Measurements from ENCODE around the gene TFAP2A.
A peak's percentile ranks its signal among the peaks of the same experiment; 100 is the strongest.

TFAP2A gene

DNA sequence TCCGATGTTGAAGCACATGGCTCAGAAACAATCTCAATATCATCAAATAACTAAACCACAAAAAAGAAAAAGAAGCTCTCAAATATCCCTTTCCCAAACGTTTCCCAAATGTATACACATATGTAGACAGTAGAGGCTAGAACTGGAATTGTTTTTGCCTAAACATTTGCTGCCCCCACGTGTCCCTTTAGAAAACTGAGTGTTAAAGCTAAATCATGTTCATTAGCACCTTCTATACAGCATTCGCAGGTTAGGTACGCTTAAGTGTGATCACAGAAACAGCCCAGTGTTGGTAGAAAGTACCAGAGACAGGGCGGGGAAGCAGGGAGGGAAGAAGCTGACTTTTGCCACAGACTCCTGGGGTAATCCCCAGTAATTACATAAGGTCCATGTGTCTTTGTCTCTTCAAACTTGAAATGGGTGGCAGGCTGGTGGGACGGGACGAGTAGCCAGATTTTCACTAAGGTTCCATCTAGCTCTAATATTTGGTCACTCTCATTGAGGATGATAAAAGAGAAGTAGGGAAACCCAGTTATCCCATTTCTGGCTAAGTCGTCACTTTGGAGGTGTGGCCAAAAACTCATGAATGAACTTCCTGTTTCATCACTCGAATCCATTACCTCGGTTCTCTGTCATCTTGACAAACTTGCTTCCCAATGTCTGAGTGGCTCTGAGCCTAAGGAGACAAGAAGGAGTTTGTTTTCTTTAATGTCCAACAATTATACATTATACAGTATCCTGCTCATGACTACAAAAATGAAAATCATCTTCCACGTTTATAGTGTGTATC lies 15.0 kb upstream of the TFAP2A start:
- H3K36me3 ChIP-seq (ENCODE audit: insufficient read depth, low read length), result no peaks in the 10 kb centered on the region
- H4K20me1 ChIP-seq (ENCODE audit: insufficient read depth, low read length, poor library complexity, severe bottlenecking), result no peaks in the 10 kb centered on the region
- H3K4me2 ChIP-seq (ENCODE audit: low read depth, low read length, poor library complexity, severe bottlenecking), result no peak overlapping the region
- no peak overlapping the region for H3K4me3 ChIP-seq (ENCODE audit: low read length, poor library complexity, severe bottlenecking)
- peaks cover 6% of the 10 kb centered on the region for H3K4me1 ChIP-seq (ENCODE audit: insufficient read depth, low read length, poor library complexity, severe bottlenecking)
- TF ChIP-seq EZH2phosphoT487 (IDR thresholded peaks at IDR 0.05; ENCODE audit: borderline replicate concordance), result no peak
- TF ChIP-seq, protein P1, sequence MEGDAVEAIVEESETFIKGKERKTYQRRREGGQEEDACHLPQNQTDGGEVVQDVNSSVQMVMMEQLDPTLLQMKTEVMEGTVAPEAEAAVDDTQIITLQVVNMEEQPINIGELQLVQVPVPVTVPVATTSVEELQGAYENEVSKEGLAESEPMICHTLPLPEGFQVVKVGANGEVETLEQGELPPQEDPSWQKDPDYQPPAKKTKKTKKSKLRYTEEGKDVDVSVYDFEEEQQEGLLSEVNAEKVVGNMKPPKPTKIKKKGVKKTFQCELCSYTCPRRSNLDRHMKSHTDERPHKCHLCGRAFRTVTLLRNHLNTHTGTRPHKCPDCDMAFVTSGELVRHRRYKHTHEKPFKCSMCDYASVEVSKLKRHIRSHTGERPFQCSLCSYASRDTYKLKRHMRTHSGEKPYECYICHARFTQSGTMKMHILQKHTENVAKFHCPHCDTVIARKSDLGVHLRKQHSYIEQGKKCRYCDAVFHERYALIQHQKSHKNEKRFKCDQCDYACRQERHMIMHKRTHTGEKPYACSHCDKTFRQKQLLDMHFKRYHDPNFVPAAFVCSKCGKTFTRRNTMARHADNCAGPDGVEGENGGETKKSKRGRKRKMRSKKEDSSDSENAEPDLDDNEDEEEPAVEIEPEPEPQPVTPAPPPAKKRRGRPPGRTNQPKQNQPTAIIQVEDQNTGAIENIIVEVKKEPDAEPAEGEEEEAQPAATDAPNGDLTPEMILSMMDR (conservative IDR thresholded peaks at IDR 0.05; ENCODE audit: low read length), result peak; percentile 78
- H3F3A ChIP-seq (ENCODE audit: low read depth), result no peaks in the 10 kb centered on the region
- H3K27me3 ChIP-seq (ENCODE audit: insufficient read depth, low read length, poor library complexity, severe bottlenecking), result no peaks in the 10 kb centered on the region
- no peak overlapping the region for H3K9ac ChIP-seq (ENCODE audit: low read depth, low read length, poor library complexity, severe bottlenecking)
- no peaks in the 10 kb centered on the region for H3K9me2 ChIP-seq (replicated peaks; ENCODE audit: low read depth, low read length)
- H3K79me2 ChIP-seq (ENCODE audit: insufficient read depth, low read length), result no peaks in the 10 kb centered on the region
- H2AFZ ChIP-seq (ENCODE audit: low read length), result no peak overlapping the region
- no peaks in the 10 kb centered on the region for H3K9me3 ChIP-seq (ENCODE audit: insufficient read depth, low read depth, low read length)

GRCh38 chr6:10426781-10427279 lies 12.0 kb upstream of the TFAP2A start:
- H3K36me3 ChIP-seq (ENCODE audit: insufficient read depth, low read length), result no peaks in the 10 kb centered on the region
- no peak for TF ChIP-seq EZH2phosphoT487 (IDR thresholded peaks at IDR 0.05; ENCODE audit: borderline replicate concordance)
- TF ChIP-seq, protein P1 (conservative IDR thresholded peaks at IDR 0.05; ENCODE audit: low read length), result no peak
- no peaks in the 10 kb centered on the region for H3K4me1 ChIP-seq (ENCODE audit: insufficient read depth, low read length, poor library complexity, severe bottlenecking)
- no peak overlapping the region for H2AFZ ChIP-seq (ENCODE audit: low read length)
- no peak overlapping the region for H3K9ac ChIP-seq (ENCODE audit: low read depth, low read length, poor library complexity, severe bottlenecking)
- H3K79me2 ChIP-seq (ENCODE audit: insufficient read depth, low read length), result no peaks in the 10 kb centered on the region
- H4K20me1 ChIP-seq (ENCODE audit: insufficient read depth, low read length, poor library complexity, severe bottlenecking), result no peaks in the 10 kb centered on the region
- no peak overlapping the region for H3K4me3 ChIP-seq (ENCODE audit: low read length, poor library complexity, severe bottlenecking)
- H3F3A ChIP-seq (ENCODE audit: low read depth), result no peaks in the 10 kb centered on the region
- no peaks in the 10 kb centered on the region for H3K9me3 ChIP-seq (ENCODE audit: insufficient read depth, low read depth, low read length)
- H3K27me3 ChIP-seq (ENCODE audit: insufficient read depth, low read length, poor library complexity, severe bottlenecking), result no peaks in the 10 kb centered on the region
- H3K4me2 ChIP-seq (ENCODE audit: low read depth, low read length, poor library complexity, severe bottlenecking), result no peak overlapping the region
- H3K9me2 ChIP-seq (replicated peaks; ENCODE audit: low read depth, low read length), result no peaks in the 10 kb centered on the region

- no peaks in the 10 kb centered on the region for H3K79me2 ChIP-seq (ENCODE audit: insufficient read depth, low read length)
- H4K20me1 ChIP-seq (ENCODE audit: insufficient read depth, low read length, poor library complexity, severe bottlenecking), result no peaks in the 10 kb centered on the region
- H3K4me1 ChIP-seq (ENCODE audit: insufficient read depth, low read length, poor library complexity, severe bottlenecking), result no peaks in the 10 kb centered on the region
- no peaks in the 10 kb centered on the region for H3K9me3 ChIP-seq (ENCODE audit: insufficient read depth, low read depth, low read length)
- H3K27me3 ChIP-seq (ENCODE audit: insufficient read depth, low read length, poor library complexity, severe bottlenecking), result no peaks in the 10 kb centered on the region
- no peaks in the 10 kb centered on the region for H3F3A ChIP-seq (ENCODE audit: low read depth)
- no peak overlapping the region for H2AFZ ChIP-seq (ENCODE audit: low read length)
- no peak overlapping the region for H3K9ac ChIP-seq (ENCODE audit: low read depth, low read length, poor library complexity, severe bottlenecking)
- no peak overlapping the region for H3K4me3 ChIP-seq (ENCODE audit: low read length, poor library complexity, severe bottlenecking)
- H3K4me2 ChIP-seq (ENCODE audit: low read depth, low read length, poor library complexity, severe bottlenecking), result no peak overlapping the region
- H3K36me3 ChIP-seq (ENCODE audit: insufficient read depth, low read length), result no peaks in the 10 kb centered on the region
- H3K9me2 ChIP-seq (replicated peaks; ENCODE audit: low read depth, low read length), result no peaks in the 10 kb centered on the region
- TF ChIP-seq, protein P1 (conservative IDR thresholded peaks at IDR 0.05; ENCODE audit: low read length), result no peak
- no peak for TF ChIP-seq EZH2phosphoT487 (IDR thresholded peaks at IDR 0.05; ENCODE audit: borderline replicate concordance)
Measured at GRCh38 chr6:10425975-10426780, 11.3 kb upstream of the TFAP2A start.

All from Loucy (cell line).